Measurements from ENCODE around the gene ZNF740. TPM values are rescaled to one million over a fixed set of nuclear protein-coding genes. Genes with fewer than 3 reads are reported as not detected.

Gene ZNF740
- total RNA-seq, 4 donors from 2014 or later, result 6.9 to 21.2 (median 9.8) TPM

- no peak for DNase-seq
- WGBS, 2 donors, result 0 to 1% methylated on average over 17 to 25 of the region's 57 CpGs
- intact Hi-C loops (cut with DNase I), result no loop called here
- Histone ChIP-seq H3K27ac (peak overlapping the region; percentile 95 to 97 (median 96)), H3K27me3 (no peaks in the 10 kb centered on the region), H3K36me3 (peaks cover 16 to 44% (median 22%) of the 10 kb centered on the region in 3 donors), H3K4me3 (peak overlapping the region; percentile 69 to 91 (median 80)), H3K9me3 (no peaks in the 10 kb centered on the region), H3K4me1 (peaks cover 20 to 62% (median 33%) of the 10 kb centered on the region in 3 donors)
- TF ChIP-seq CTCF (IDR thresholded peaks at IDR 0.05), result no peak
- no peak for TF ChIP-seq POLR2A (IDR thresholded peaks at IDR 0.05)
Measured at GRCh38 chr12:53180931-53181645, 566 bp downstream of the ZNF740 start.

- DNase-seq, result no peak
- intact Hi-C loops (cut with DNase I), result no loop called here
- Histone ChIP-seq H3K27ac (peak overlapping the region in 3 of 4 donors; percentile 95 to 97 (median 95)), H3K9me3 (no peaks in the 10 kb centered on the region), H3K4me3 (peak overlapping the region in 3 of 4 donors; percentile 76 to 91 (median 84)), H3K4me1 (peaks cover 20 to 63% (median 33%) of the 10 kb centered on the region in 3 donors), H3K36me3 (peaks cover 24 to 52% (median 29%) of the 10 kb centered on the region in 3 donors), H3K27me3 (no peaks in the 10 kb centered on the region)
- WGBS, 2 donors, result 68 to 75% methylated on average over 2 of the region's 2 CpGs
- no peak for TF ChIP-seq CTCF (IDR thresholded peaks at IDR 0.05)
- TF ChIP-seq POLR2A (IDR thresholded peaks at IDR 0.05), result no peak
Measured at GRCh38 chr12:53181935-53182334, 1.4 kb downstream of the ZNF740 start.

- Histone ChIP-seq H3K36me3 (peaks cover 28 to 62% (median 38%) of the 10 kb centered on the region in 3 donors), H3K4me1 (peaks cover 20 to 63% (median 33%) of the 10 kb centered on the region in 3 donors), H3K9me3 (no peaks in the 10 kb centered on the region), H3K27me3 (no peaks in the 10 kb centered on the region), H3K27ac (peak overlapping the region in 2 of 4 donors; percentile 11 to 97), H3K4me3 (peak overlapping the region in 2 of 4 donors; percentile 4 to 91)
- 52 to 58% methylated on average over 2 of the region's 2 CpGs for WGBS, 2 donors
- intact Hi-C loops (cut with DNase I), result no loop called here
- no peak for DNase-seq
- TF ChIP-seq CTCF (IDR thresholded peaks at IDR 0.05) (no peak), POLR2A (IDR thresholded peaks at IDR 0.05) (no peak)
Measured at GRCh38 chr12:53182903-53183302, 2.4 kb downstream of the ZNF740 start.

GRCh38 chr12:53184828-53185227 is 4.3 kb downstream of the ZNF740 start:
- peaks cover 26 to 60% (median 26%) of the 10 kb centered on the region in 3 donors for H3K4me1 ChIP-seq

More at GRCh38 chr12:53184828-53185227, 4.3 kb downstream of the ZNF740 start:
- TF ChIP-seq POLR2A (IDR thresholded peaks at IDR 0.05) (no peak), CTCF (IDR thresholded peaks at IDR 0.05) (no peak)
- H3K27ac ChIP-seq, result no peak overlapping the region
- intact Hi-C loops (cut with DNase I), result no loop called here
- no peak overlapping the region for H3K4me3 ChIP-seq
- no peak for DNase-seq
- peaks cover 28 to 80% (median 44%) of the 10 kb centered on the region in 3 donors for H3K36me3 ChIP-seq
- no peaks in the 10 kb centered on the region for H3K27me3 ChIP-seq
- 95 to 98% methylated on average over 6 of the region's 6 CpGs for WGBS, 2 donors
- H3K9me3 ChIP-seq, result no peaks in the 10 kb centered on the region

Data from esophagus squamous epithelium (tissue), 5 donors.